GM19238 (cell line): Measurements from ENCODE around the gene NOB1.

Experiments
- DNase-seq: peaks from one replicate; pipeline ENCODE4 v3.0.0; 2011; ENCODE audit warnings: low spot score; ENCODE audit not compliant: insufficient read length

Gene NOB1

GRCh38 chr16:69721441-69721957 is 33.2 kb downstream of the NOB1 start:
- no peak for DNase-seq

- DNase-seq = no peak
Observed at GRCh38 chr16:69720822-69721430, 33.8 kb downstream of the NOB1 start.

GRCh38 chr16:69718111-69718764 is 36.5 kb downstream of the NOB1 start:
- DNase-seq = no peak

- no peak for DNase-seq
Observed at GRCh38 chr16:69717066-69717465, 37.7 kb downstream of the NOB1 start.

- no peak for DNase-seq
Observed at GRCh38 chr16:69712914-69713581, 41.7 kb downstream of the NOB1 start.

GRCh38 chr16:69712277-69712676 is 42.4 kb downstream of the NOB1 start:
- DNase-seq = no peak

GRCh38 chr16:69711115-69711740 is 43.5 kb downstream of the NOB1 start:
- no peak for DNase-seq

- peak; percentile 18 for DNase-seq
Observed at GRCh38 chr16:69709456-69710084, 45.2 kb downstream of the NOB1 start.

GRCh38 chr16:69707920-69708683 is 46.6 kb downstream of the NOB1 start:
- DNase-seq = no peak

- no peak for DNase-seq
Observed at GRCh38 chr16:69706975-69707340, 47.8 kb downstream of the NOB1 start.

- no peak for DNase-seq
Observed at GRCh38 chr16:69706256-69706974, 48.3 kb downstream of the NOB1 start.

- no peak for DNase-seq
Observed at GRCh38 chr16:69703638-69704037, 51.1 kb downstream of the NOB1 start.

GRCh38 chr16:69701866-69702265 is 52.9 kb downstream of the NOB1 start:
- no peak for DNase-seq

- DNase-seq = no peak
Observed at GRCh38 chr16:69701452-69701851, 53.3 kb downstream of the NOB1 start.

GRCh38 chr16:69699915-69700314 is 54.8 kb downstream of the NOB1 start:
- no peak for DNase-seq

- no peak for DNase-seq
Observed at GRCh38 chr16:69698404-69698803, 56.3 kb downstream of the NOB1 start.

GRCh38 chr16:69693916-69694315 is 60.8 kb downstream of the NOB1 start:
- DNase-seq = no peak

GRCh38 chr16:69691980-69692911 is 62.5 kb downstream of the NOB1 start:
- no peak for DNase-seq
